A549 (cell line): ENCODE measurements around the gene HSPG2. TPM values are rescaled to one million over a fixed set of nuclear protein-coding genes. Genes with fewer than 3 reads are reported as not detected.

Source experiments
- ATAC-seq, 2 experiments: fragments of 200-7000 bp in 1 of 2; fragments of >200 bp in 1 of 2; cut with Nextera tagmentation in 1 of 2; cut with Tn5 transposase in 1 of 2; 3 replicates each; pipeline versions ENCODE4 v1.8.0 to v1.9.1; 2018 to 2020; ENCODE audit warnings: mild to moderate bottlenecking in 1 of 2, moderate library complexity in 1 of 2
- CTCF ChIA-PET: fragments of 300-600 bp; sonication (Branson Sonifier 250); formaldehyde crosslinking; extraction: SDS; loops from one replicate; lab custom pipeline; 2021; ENCODE audit warnings: antibody characterized with exemption, inconsistent platforms; lab: Yijun Ruan, JAX
- POLR2A ChIA-PET: fragments of 350-600 bp; formaldehyde crosslinking; extraction: SDS; loops from one replicate; lab custom pipeline; 2021; ENCODE audit warnings: antibody characterized with exemption, inconsistent platforms; lab: Yijun Ruan, JAX
- DNase-seq, 2 experiments: peaks; one replicate each; pipeline versions ENCODE4 v3.0.0 to v3.0.0-alpha.2; 2011 to 2016; ENCODE audit warnings: low read depth in 1 of 2, low spot score in 1 of 2
- FAIRE-seq: peaks from 2 replicates; lab custom pipeline; 2011; peaks lifted over from hg19 to GRCh38; lab: Jason Lieb, UNC
- H3K27ac ChIP-seq, 2 experiments: fragments of >200 bp; sonication (Bioruptor Twin); formaldehyde crosslinking; 3 replicates each; pipeline ENCODE4 v1.5.1; 2016 to 2017
- H3K4me1 ChIP-seq: fragments of >200 bp; sonication (Bioruptor Twin); formaldehyde crosslinking; 3 replicates; pipeline ENCODE4 v1.6.1; 2016
- H3K4me2 ChIP-seq: fragments of >200 bp; sonication (Bioruptor Twin); formaldehyde crosslinking; 3 replicates; pipeline ENCODE4 v1.6.1; 2016
- H3K4me3 ChIP-seq: fragments of >200 bp; sonication (Bioruptor Twin); formaldehyde crosslinking; 3 replicates; pipeline ENCODE4 v1.5.1; 2016
- H3K9me3 ChIP-seq: fragments of >200 bp; sonication (Bioruptor Twin); formaldehyde crosslinking; 3 replicates; pipeline ENCODE4 v1.6.1; 2016
- BCL3 ChIP-seq: fragments of >200 bp; sonication (Bioruptor Twin); formaldehyde crosslinking; IDR thresholded peaks from 3 replicates; pipeline ENCODE4 v1.6.1; 2016
- BHLHE40 ChIP-seq: IDR thresholded peaks from 2 replicates; pipeline ENCODE4 v1.6.1; 2012; ENCODE audit warnings: low read depth, low read length, inconsistent platforms
- CBX2 ChIP-seq: fragments of 200-600 bp; sonication (generic); IDR thresholded peaks from 2 replicates; pipeline ENCODE4 v1.6.1; 2016; ENCODE audit warnings: low read depth, mild to moderate bottlenecking, borderline replicate concordance
- CBX8 ChIP-seq: fragments of 200-600 bp; sonication (generic); IDR thresholded peaks from 2 replicates; pipeline ENCODE4 v1.6.1; 2016
- CEBPB ChIP-seq, 2 experiments: fragments of >200 bp in 1 of 2; sonication (Bioruptor Twin) in 1 of 2; formaldehyde crosslinking in 1 of 2; IDR thresholded peaks; 2 replicates each; pipeline ENCODE4 v1.6.1; 2012 to 2016
- CHD2 ChIP-seq: fragments of 150-350 bp; IDR thresholded peaks from 2 replicates; pipeline ENCODE4 v1.6.1; 2014; ENCODE audit warnings: low read length; ENCODE audit not compliant: partially characterized antibody
- CTCF ChIP-seq: fragments of >200 bp; sonication (Bioruptor Twin); formaldehyde crosslinking; IDR thresholded peaks from 3 replicates; pipeline ENCODE4 v1.5.1; 2016
- EHMT2 ChIP-seq: fragments of 200-600 bp; sonication (generic); IDR thresholded peaks from 2 replicates; pipeline ENCODE4 v1.6.1; 2016; ENCODE audit warnings: antibody characterized with exemption, low read depth, mild to moderate bottlenecking, moderate library complexity
- FOSL2 ChIP-seq, 2 experiments: fragments of 450-650 bp in 1 of 2; fragments of >200 bp in 1 of 2; sonication (Bioruptor Twin) in 1 of 2; formaldehyde crosslinking; IDR thresholded peaks; 2 replicates each; pipeline versions ENCODE4 v1.5.0 to v1.6.1; 2016 to 2020; ENCODE audit warnings: mild to moderate bottlenecking in 1 of 2, moderate library complexity in 1 of 2
- HEYL ChIP-seq: fragments of 250-450 bp; sonication (Bioruptor Pico); IDR thresholded peaks from 2 replicates; pipeline ENCODE4 v1.8.0; 2021; ENCODE audit warnings: mild to moderate bottlenecking, moderate library complexity
- HOXB5 ChIP-seq: fragments of 250-450 bp; sonication (Bioruptor Pico); IDR thresholded peaks from 2 replicates; pipeline ENCODE4 v1.5.0; 2020; ENCODE audit warnings: mild to moderate bottlenecking, moderate library complexity
- KDM1A ChIP-seq: fragments of 200-600 bp; sonication (generic); IDR thresholded peaks from 2 replicates; pipeline ENCODE4 v1.6.1; 2016; ENCODE audit warnings: low read depth, mild to moderate bottlenecking
- KDM5A ChIP-seq: fragments of 200-600 bp; sonication (generic); IDR thresholded peaks from 2 replicates; pipeline ENCODE4 v1.6.1; 2016; ENCODE audit warnings: antibody characterized with exemption, mild to moderate bottlenecking
- MAZ ChIP-seq: fragments of 150-350 bp; IDR thresholded peaks from 2 replicates; pipeline ENCODE4 v1.6.1; 2014; ENCODE audit warnings: antibody characterized with exemption, low read depth, low read length, borderline replicate concordance
- MYC ChIP-seq: IDR thresholded peaks from 2 replicates; pipeline ENCODE4 v1.6.1; 2012; ENCODE audit warnings: mild to moderate bottlenecking, inconsistent platforms, low read length, improper control_type of control experiment, borderline replicate concordance
- NFE2L2 ChIP-seq: fragments of 150-350 bp; conservative IDR thresholded peaks from 2 replicates; pipeline ENCODE4 v1.6.1; 2014; ENCODE audit warnings: low read length
- NPAS2 ChIP-seq: fragments of 250-450 bp; sonication (Bioruptor Pico); IDR thresholded peaks from 2 replicates; pipeline ENCODE4 v1.8.0; 2022; ENCODE audit warnings: mild to moderate bottlenecking, moderate library complexity, borderline replicate concordance
- PBX3 ChIP-seq: IDR thresholded peaks from 2 replicates; pipeline ENCODE4 v1.6.1; 2012
- PHF8 ChIP-seq: fragments of 200-600 bp; sonication (generic); IDR thresholded peaks from 2 replicates; pipeline ENCODE4 v1.6.1; 2016; ENCODE audit warnings: low read depth, mild to moderate bottlenecking, antibody characterized with exemption, moderate library complexity, borderline replicate concordance
- RARB ChIP-seq: fragments of 250-450 bp; sonication (Bioruptor Pico); IDR thresholded peaks from 2 replicates; pipeline ENCODE4 v1.8.0; 2021; ENCODE audit warnings: mild to moderate bottlenecking, moderate library complexity
- RFX5 ChIP-seq: fragments of 450-650 bp; IDR thresholded peaks from 2 replicates; pipeline ENCODE4 v1.7.1; 2014; ENCODE audit warnings: antibody characterized with exemption, mild to moderate bottlenecking, moderate library complexity
- RNF2 ChIP-seq: fragments of 200-600 bp; sonication (generic); IDR thresholded peaks from 2 replicates; pipeline ENCODE4 v1.6.1; 2016; ENCODE audit warnings: low read depth, mild to moderate bottlenecking, antibody characterized with exemption, moderate library complexity, borderline replicate concordance
- SMC3 ChIP-seq: fragments of >200 bp; sonication (Bioruptor Twin); formaldehyde crosslinking; IDR thresholded peaks from 3 replicates; pipeline ENCODE4 v1.6.1; 2018; ENCODE audit warnings: inconsistent platforms
- TFCP2L1 ChIP-seq: fragments of 250-450 bp; sonication (Bioruptor Pico); IDR thresholded peaks from 2 replicates; pipeline ENCODE4 v1.5.0; 2021; ENCODE audit warnings: mild to moderate bottlenecking
- WGBS: methylation state at CpG from one replicate; pipeline ENCODE4 v1.1.6; 2017; ENCODE audit errors: missing lambda C conversion rate; 5-methylcytosine and 5-hydroxymethylcytosine counted together
- polyA plus RNA-seq, 4 experiments: library from polyadenylated mRNA; depleted of rRNA in 3 of 4; stranded (reverse); fragments of >200 nt; fragmentation: RNase III in 1 of 4; extraction: RNeasy Plus Mini Kit Qiagen cat#74134 plus additional on column Dnase treatment in 1 of 4; gene quantifications; 2 replicates in 3 of 4; 3 replicates in 1 of 4; pipeline ENCODE4 v1.2.3, GENCODE V29; 2011 to 2017
- TF ChIP-seq, protein P1 (sequence below): fragments of 250-450 bp; sonication (Bioruptor Pico); IDR thresholded peaks from 2 replicates; pipeline ENCODE4 v1.5.0; 2020; ENCODE audit warnings: low read depth, mild to moderate bottlenecking, moderate library complexity

The HSPG2 gene
- polyA plus RNA-seq, 2 of the 4 experiments (the other 2 are of a cell fraction): 7.0 to 42.7 TPM

DNA sequence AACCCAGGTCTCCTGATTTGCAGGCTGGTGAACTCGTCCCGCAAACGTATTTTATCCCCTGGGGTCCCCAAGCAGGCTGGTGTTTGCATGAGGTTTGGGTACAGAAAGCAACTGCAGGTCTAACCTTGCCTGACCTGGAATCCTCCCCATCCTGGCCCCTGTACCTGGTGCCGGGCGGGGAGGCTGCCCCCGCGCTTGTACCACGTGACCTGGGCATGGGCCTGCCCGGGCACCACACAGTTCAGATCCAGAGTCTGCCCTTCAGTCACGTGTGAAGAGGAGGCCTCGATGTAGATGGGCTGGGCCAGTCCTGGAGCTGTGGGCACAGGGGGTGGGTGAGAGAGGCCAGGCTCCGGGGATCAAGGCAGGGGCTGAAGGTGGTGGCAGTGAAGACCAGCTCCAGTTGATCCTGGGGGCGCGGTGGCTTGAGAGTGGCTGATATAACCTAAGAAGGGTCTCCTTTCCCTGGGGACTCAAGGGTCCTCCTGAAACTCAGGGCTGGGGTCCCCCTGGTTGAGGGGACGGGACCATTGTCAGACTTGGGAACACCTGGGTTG, 94.4 kb downstream of the HSPG2 start:
- TF ChIP-seq MAZ: no peak
- no peak for TF ChIP-seq RARB (CRISPR knock-in tag)
- no peak for TF ChIP-seq CEBPB (IDR thresholded peaks at IDR 0.05)
- TF ChIP-seq, all 56 proteins: peak for 0
- no peak overlapping the region for H3K27ac ChIP-seq
- POLR2A ChIA-PET: no interaction called here
- no peak for FAIRE-seq
- no peaks in the 10 kb centered on the region for H3K9me3 ChIP-seq
- CTCF ChIA-PET: interaction anchor here (1.3 kb wide), 1 partner anchor 121 kb away, joined by 5 read pairs; no protein-coding TSS in a partner anchor
- no peak for DNase-seq
- no peak overlapping the region for H3K4me3 ChIP-seq
- H3K4me2 ChIP-seq: no peak overlapping the region
- no peak for ATAC-seq
- 86% methylated on average over 7 of the region's 15 CpGs for WGBS
- H3K4me1 ChIP-seq: no peaks in the 10 kb centered on the region

DNA sequence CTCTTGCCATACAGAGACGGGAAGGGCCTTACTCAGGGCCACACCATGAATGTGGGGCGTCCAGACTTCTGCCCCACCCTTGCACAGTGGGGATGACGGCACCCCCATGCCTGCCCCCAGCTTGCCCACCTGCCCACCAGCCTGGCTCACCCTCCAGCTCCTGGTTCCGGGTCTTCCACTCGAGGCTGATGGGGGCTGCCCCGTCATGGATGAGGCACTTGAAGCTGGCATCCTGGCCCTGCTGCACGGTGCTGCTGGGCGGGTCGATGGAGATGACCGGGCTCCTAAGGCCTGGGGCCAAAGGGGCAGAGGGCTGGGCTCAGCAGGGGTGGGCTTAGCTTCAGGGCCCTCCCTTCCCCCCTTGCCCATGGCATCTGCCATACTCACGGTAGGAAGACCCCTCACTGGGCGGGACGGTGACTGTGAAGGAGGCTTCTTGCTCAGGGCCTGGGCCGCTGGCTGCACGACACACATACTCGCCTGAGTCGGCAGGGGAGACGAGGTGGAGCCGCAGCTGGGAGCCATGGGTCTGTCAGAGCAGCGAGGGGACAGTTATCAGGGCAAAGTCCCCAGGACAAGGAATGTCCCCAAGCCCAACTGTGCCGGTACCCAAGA, 95.2 kb downstream of the HSPG2 start:
- Histone ChIP-seq H3K9me3 (no peaks in the 10 kb centered on the region), H3K27ac (no peak overlapping the region), H3K4me3 (no peak overlapping the region)
- WGBS: 91% methylated on average over 6 of the region's 21 CpGs
- POLR2A ChIA-PET: no interaction called here
- ATAC-seq: 0 out of 6 replicates have a peak, but pooled peaks of 1 of the 2 experiments have one; percentile 21
- TF ChIP-seq PHF8: no peak
- TF ChIP-seq CBX8: no peak
- no peak for TF ChIP-seq CHD2
- TF ChIP-seq KDM5A: no peak
- TF ChIP-seq RFX5: no peak
- no peak for TF ChIP-seq BCL3
- TF ChIP-seq CBX2: no peak
- no peak for TF ChIP-seq MYC
- TF ChIP-seq, all 56 proteins: peak for 0
- DNase-seq (no peak), FAIRE-seq (no peak)
- H3K4me2 ChIP-seq: no peak overlapping the region
- CTCF ChIA-PET: interaction anchor here (1.3 kb wide), 1 partner anchor 121 kb away, joined by 5 read pairs; no protein-coding TSS in a partner anchor
- H3K4me1 ChIP-seq: no peaks in the 10 kb centered on the region

GRCh38 chr1:21840981-21841380, 96.1 kb downstream of the HSPG2 start:
- 100% methylated on average over 8 of the region's 13 CpGs for WGBS
- Histone ChIP-seq H3K4me2 (no peak overlapping the region), H3K4me3 (no peak overlapping the region), H3K27ac (no peak overlapping the region)
- CTCF ChIA-PET: interaction anchor here (1.3 to 1.6 kb wide), 2 partner anchors 18 to 122 kb away, joined by 4 to 5 read pairs; no protein-coding TSS in a partner anchor
- ATAC-seq: no peak
- TF ChIP-seq SMC3: no peak
- no peak for TF ChIP-seq KDM1A
- no peak for TF ChIP-seq NFE2L2
- TF ChIP-seq, protein P1, sequence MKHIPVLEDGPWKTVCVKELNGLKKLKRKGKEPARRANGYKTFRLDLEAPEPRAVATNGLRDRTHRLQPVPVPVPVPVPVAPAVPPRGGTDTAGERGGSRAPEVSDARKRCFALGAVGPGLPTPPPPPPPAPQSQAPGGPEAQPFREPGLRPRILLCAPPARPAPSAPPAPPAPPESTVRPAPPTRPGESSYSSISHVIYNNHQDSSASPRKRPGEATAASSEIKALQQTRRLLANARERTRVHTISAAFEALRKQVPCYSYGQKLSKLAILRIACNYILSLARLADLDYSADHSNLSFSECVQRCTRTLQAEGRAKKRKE (CRISPR knock-in tag): no peak
- no peak for TF ChIP-seq NPAS2 (CRISPR knock-in tag)
- no peak for TF ChIP-seq BHLHE40
- no peak for TF ChIP-seq CHD2
- no peak for TF ChIP-seq HEYL (CRISPR knock-in tag)
- TF ChIP-seq HOXB5 (CRISPR knock-in tag): no peak
- TF ChIP-seq FOSL2 (IDR thresholded peaks at IDR 0.05): no peak
- no peak for TF ChIP-seq FOSL2 (CRISPR knock-in tag; IDR thresholded peaks at IDR 0.05)
- no peak for TF ChIP-seq TFCP2L1 (CRISPR knock-in tag)
- no peak for TF ChIP-seq PBX3
- TF ChIP-seq CTCF: no peak
- no peak for TF ChIP-seq RNF2
- TF ChIP-seq CBX8: no peak
- TF ChIP-seq BCL3: no peak
- no peak for TF ChIP-seq EHMT2
- TF ChIP-seq, all 56 proteins: peak for 0
- no peak for FAIRE-seq
- POLR2A ChIA-PET: no interaction called here
- Histone ChIP-seq H3K4me1 (no peaks in the 10 kb centered on the region), H3K9me3 (no peaks in the 10 kb centered on the region)
- no peak for DNase-seq
